ENCODE data around the gene TMEM245. TPM values are rescaled to one million over a fixed set of nuclear protein-coding genes. Genes with fewer than 3 reads are reported as not detected.
"Not testable (repeated sequence)": the region's sequence is repeated elsewhere in the genome, so short reads cannot be mapped to it uniquely, and the experiment has no call there.

Gene TMEM245
- total RNA-seq, 2 experiments from 2014 or later: 22.0 to 36.1 TPM

DNA sequence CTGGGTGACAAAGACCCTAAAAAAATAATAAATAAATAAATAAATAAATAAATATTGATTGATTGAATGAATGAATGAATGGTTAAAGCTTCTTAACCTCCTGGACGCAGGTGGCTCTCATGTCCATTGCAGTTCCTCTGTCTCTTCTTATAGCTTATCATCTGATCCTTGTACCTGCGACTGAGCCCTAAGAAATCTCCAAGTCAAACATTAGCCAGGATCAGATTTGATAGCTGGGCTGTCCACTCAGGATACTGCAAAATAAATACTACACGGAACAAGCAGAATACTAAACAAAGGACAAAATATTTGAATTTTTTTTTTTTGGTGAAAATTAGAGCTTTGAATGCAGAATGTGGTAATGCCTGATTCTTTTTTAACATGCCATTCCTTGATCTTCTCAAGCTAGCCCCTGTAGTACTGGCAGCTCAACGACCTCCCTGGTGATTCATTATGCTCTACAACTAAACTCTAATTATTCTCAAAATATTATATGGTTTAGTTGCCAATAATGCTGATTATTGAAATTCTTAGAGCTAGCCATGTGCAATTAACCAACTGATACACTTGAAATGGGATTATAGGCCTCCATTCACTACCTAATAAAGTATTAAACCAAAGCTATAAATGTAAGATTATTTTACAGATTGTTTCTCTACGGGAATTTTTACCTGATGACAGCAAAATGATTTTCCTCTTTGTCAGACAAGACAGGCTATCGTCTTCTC, 9.9 kb upstream of the TMEM245 start:
- no peaks in the 10 kb centered on the region for H3K9me3 ChIP-seq (ENCODE audit: low read length)
- BruUV-seq (replicated peaks): no TSS peak
- H3K9me2 ChIP-seq (ENCODE audit: insufficient read depth, low read length): no peaks in the 10 kb centered on the region
- no peak for DNase-seq (ENCODE audit: low spot score)
- no peak overlapping the region for H3K4me2 ChIP-seq (ENCODE audit: low read length)
- intact Hi-C loops (cut with micrococcal nuclease; ENCODE audit: unreplicated experiment): no loop called here
- H2AFZ ChIP-seq (ENCODE audit: low read length): no peak overlapping the region
- no peak overlapping the region for H3K4me3 ChIP-seq (ENCODE audit: low read depth, low read length, poor library complexity, severe bottlenecking)
- TF ChIP-seq, protein P1, sequence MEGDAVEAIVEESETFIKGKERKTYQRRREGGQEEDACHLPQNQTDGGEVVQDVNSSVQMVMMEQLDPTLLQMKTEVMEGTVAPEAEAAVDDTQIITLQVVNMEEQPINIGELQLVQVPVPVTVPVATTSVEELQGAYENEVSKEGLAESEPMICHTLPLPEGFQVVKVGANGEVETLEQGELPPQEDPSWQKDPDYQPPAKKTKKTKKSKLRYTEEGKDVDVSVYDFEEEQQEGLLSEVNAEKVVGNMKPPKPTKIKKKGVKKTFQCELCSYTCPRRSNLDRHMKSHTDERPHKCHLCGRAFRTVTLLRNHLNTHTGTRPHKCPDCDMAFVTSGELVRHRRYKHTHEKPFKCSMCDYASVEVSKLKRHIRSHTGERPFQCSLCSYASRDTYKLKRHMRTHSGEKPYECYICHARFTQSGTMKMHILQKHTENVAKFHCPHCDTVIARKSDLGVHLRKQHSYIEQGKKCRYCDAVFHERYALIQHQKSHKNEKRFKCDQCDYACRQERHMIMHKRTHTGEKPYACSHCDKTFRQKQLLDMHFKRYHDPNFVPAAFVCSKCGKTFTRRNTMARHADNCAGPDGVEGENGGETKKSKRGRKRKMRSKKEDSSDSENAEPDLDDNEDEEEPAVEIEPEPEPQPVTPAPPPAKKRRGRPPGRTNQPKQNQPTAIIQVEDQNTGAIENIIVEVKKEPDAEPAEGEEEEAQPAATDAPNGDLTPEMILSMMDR (conservative IDR thresholded peaks at IDR 0.05; ENCODE audit: low read length): no peak
- TF ChIP-seq EZH2phosphoT487 (IDR thresholded peaks at IDR 0.05; ENCODE audit: borderline replicate concordance, low read depth, low read length): no peak
- H4K20me1 ChIP-seq (ENCODE audit: insufficient read depth, low read length): no peaks in the 10 kb centered on the region
- H3K36me3 ChIP-seq (ENCODE audit: insufficient read depth, low read length): no peaks in the 10 kb centered on the region
- no peaks in the 10 kb centered on the region for H3K79me2 ChIP-seq (ENCODE audit: insufficient read depth, low read depth, low read length)
- POLR2A ChIA-PET: interaction anchor here (0.8 kb wide), 1 partner anchor 11 kb away, joined by 3 read pairs; no protein-coding TSS in a partner anchor
- CTCF ChIA-PET (ENCODE audit: unreplicated experiment): no interaction called here
- H3K4me1 ChIP-seq (ENCODE audit: insufficient read depth, low read length, poor library complexity, severe bottlenecking): no peaks in the 10 kb centered on the region
- no peak overlapping the region for H3K27ac ChIP-seq (ENCODE audit: low read depth, low read length, poor library complexity, severe bottlenecking)

GRCh38 chr9:109126671-109127070, 6.9 kb upstream of the TMEM245 start:
- BruUV-seq (replicated peaks); H3K9me2 ChIP-seq (ENCODE audit: insufficient read depth, low read length); intact Hi-C loops (cut with micrococcal nuclease; ENCODE audit: unreplicated experiment); H2AFZ ChIP-seq (ENCODE audit: low read length); DNase-seq (ENCODE audit: low spot score); H4K20me1 ChIP-seq (ENCODE audit: insufficient read depth, low read length); H3K4me2 ChIP-seq (ENCODE audit: low read length); H3K36me3 ChIP-seq (ENCODE audit: insufficient read depth, low read length); H3K9me3 ChIP-seq (ENCODE audit: low read length); H3K4me3 ChIP-seq (ENCODE audit: low read depth, low read length, poor library complexity, severe bottlenecking); CTCF ChIA-PET (ENCODE audit: unreplicated experiment); H3K79me2 ChIP-seq (ENCODE audit: insufficient read depth, low read depth, low read length); H3K27ac ChIP-seq (ENCODE audit: low read depth, low read length, poor library complexity, severe bottlenecking): not testable (repeated sequence)
- POLR2A ChIA-PET: interaction anchor here (0.9 kb wide), 1 partner anchor 17 kb away, joined by 3 read pairs; no protein-coding TSS in a partner anchor
- peaks cover 10% of the 10 kb centered on the region for H3K4me1 ChIP-seq (ENCODE audit: insufficient read depth, low read length, poor library complexity, severe bottlenecking)

GRCh38 chr9:109124121-109124520, 4.4 kb upstream of the TMEM245 start:
- no peak overlapping the region for H3K4me3 ChIP-seq (ENCODE audit: low read depth, low read length, poor library complexity, severe bottlenecking)
- peaks cover under 1% of the 10 kb centered on the region; the same call in 1 of the 2 replicates for H4K20me1 ChIP-seq (ENCODE audit: insufficient read depth, low read length)
- no TSS peak for BruUV-seq (replicated peaks)
- peak overlapping the region; percentile 82; the same call in 1 of the 2 replicates for H2AFZ ChIP-seq (ENCODE audit: low read length)
- TF ChIP-seq, protein P1 (conservative IDR thresholded peaks at IDR 0.05; ENCODE audit: low read length): no peak
- TF ChIP-seq EZH2phosphoT487 (IDR thresholded peaks at IDR 0.05; ENCODE audit: borderline replicate concordance, low read depth, low read length): no peak
- no peak overlapping the region for H3K4me2 ChIP-seq (ENCODE audit: low read length)
- intact Hi-C loops (cut with micrococcal nuclease; ENCODE audit: unreplicated experiment): no loop called here
- H3K9me2 ChIP-seq (ENCODE audit: insufficient read depth, low read length): no peaks in the 10 kb centered on the region
- no peaks in the 10 kb centered on the region for H3K36me3 ChIP-seq (ENCODE audit: insufficient read depth, low read length)
- H3K4me1 ChIP-seq (ENCODE audit: insufficient read depth, low read length, poor library complexity, severe bottlenecking): peaks cover 23% of the 10 kb centered on the region
- ChIA-PET POLR2A (no interaction called here), CTCF (ENCODE audit: unreplicated experiment) (no interaction called here)
- DNase-seq (ENCODE audit: low spot score): no peak
- peaks cover 6% of the 10 kb centered on the region for H3K79me2 ChIP-seq (ENCODE audit: insufficient read depth, low read depth, low read length)
- H3K27ac ChIP-seq (ENCODE audit: low read depth, low read length, poor library complexity, severe bottlenecking): no peak overlapping the region
- no peaks in the 10 kb centered on the region for H3K9me3 ChIP-seq (ENCODE audit: low read length)

All from OCI-LY7 (cell line).